DMS79 treated with DMSO at 0.1 percent for 48 hours (cell line): ENCODE data around the gene TREML4.
"Not testable (repeated sequence)": the region's sequence is repeated elsewhere in the genome, so short reads cannot be mapped to it uniquely, and the experiment has no call there.

Source experiments
- DNase-seq: peaks from one replicate; lab custom pipeline; 2025; lab: John Stamatoyannopoulos, UW

Gene TREML4, protein sequence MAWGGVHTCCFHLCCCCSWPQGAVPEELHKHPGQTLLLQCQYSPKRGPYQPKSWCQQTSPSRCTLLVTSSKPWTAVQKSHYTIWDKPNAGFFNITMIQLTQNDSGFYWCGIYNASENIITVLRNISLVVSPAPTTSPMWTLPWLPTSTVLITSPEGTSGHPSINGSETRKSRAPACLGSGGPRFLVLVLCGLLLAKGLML

DNA sequence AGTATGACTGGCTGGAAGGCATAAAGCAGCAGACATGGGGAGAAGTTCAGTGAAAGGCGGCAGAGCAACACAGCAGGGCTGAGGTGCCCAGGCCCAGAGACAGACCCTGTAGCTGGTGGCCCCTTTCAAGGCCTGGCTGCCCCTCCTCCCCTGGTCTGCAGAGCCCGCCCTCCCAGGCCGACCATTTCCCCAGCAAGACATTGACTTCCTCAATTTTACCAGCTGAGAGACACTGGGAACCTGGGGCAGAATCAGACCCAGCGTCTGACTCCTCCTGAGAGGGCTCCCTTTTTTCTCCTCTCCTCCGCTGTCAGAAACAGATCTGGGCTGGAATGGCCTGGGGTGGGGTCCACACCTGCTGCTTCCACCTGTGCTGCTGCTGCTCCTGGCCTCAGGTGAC is at the start of gene TREML4:
TREML4 (plus strand) TSS at position 254 of the 400 bp plus-strand sequence; CDS start at position 333, 79 bp downstream.
- DNase-seq, result no peak

DNA sequence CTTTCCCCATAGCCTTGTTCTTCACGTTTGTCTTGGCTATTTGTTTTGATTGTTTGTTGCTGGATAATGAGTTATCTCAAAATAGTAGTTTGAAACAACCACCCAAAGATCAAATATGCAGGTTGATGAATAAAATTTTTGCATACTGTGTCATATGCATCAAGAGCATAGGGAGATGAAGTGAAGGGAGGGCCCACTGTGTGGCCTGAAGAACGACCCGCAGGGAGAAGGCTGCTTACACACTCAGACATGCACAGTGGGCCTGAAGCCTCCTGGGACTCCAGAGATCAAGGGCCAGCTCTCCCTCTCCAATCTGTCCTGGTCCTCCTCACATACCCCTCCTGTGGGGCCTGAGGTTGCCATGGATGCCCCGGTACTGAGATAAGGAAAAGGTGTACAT is 49.0 kb upstream of the TREML4 start:
- no peak for DNase-seq

DNA sequence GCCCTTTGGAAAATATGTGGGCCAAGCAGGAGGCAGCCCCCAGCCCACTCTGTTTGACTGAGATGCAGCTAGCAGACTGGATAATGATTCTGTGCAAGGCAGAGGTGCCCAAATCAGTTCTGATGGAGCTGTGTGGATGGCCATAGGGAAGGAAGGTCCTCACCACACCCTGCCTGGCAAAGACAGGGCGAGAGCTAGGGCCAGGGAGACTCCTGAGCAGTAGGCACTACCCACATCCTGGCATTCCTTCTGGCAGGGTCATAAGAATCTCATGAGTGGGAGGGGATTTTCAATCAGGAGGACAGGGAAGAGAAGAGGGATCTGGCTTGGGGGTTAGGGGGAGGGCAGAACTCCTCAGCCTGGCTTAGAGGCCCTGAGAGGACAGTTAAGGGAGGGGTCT is 46.6 kb upstream of the TREML4 start:
- DNase-seq, result no peak

DNA sequence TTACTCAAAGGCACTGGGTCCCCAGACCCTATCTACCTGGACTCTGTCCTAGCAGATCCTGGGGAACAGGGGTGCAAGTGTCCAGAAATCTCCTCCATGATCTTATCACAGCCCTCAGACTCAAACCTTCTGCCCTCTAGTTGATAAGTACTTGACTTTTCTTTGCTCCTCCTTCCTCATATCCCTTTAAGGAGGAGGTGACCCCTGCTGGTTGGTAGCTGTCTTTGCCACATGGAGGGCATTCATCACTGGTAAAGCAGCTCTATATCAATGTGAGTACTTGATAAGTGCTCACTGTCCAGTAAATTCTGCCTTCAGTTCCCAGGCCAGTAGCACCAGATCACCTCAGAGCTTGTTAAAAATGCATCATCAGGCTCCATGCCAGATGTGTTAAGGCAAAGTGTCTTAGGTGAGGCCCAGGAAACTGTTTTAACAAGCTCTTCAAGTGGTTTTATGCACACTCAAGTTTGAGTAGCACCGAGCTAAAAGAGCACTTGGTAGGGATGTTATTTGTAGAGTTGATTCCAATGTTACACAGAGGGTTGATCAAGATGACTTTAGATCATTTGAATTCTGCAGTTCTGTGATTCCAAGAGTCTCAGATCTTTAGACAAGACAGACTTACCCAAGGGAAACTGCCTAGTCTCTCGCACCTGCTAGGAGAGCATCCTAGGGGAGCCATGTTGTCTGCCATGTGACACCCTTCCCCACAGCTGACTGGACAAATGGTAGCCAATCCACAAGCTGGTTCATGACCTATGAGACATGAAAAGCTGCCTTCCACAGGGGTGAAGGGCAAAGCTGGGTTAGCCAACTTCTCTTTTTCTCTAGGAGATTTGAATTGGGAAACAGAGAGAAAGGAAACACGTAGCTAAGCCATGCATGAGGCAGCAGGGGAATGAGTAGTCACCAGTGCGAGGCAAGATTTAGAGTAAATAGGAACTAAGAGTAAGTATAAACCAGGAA is 45.8 kb upstream of the TREML4 start:
- peak; percentile 98 for DNase-seq

DNA sequence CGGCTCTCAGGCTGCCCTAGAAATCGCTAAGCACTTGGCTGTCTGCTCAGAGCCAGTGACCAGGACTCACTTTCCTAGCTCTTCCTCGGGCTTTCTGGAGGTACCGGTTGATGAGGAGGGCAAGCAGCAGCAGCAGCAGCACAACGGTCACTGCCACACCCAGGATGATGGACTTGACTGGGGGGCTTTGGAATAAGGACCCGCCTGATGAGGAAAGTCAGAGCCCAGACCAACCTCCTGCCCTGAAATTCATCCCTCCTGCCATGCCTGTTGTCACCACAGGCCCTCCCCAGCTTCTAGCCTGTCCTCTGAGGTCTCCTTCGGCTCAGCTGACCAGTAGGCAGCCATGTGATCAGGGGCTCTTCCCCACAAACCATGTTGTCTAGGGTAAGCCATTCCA is 43.4 kb upstream of the TREML4 start:
- no peak for DNase-seq

DNA sequence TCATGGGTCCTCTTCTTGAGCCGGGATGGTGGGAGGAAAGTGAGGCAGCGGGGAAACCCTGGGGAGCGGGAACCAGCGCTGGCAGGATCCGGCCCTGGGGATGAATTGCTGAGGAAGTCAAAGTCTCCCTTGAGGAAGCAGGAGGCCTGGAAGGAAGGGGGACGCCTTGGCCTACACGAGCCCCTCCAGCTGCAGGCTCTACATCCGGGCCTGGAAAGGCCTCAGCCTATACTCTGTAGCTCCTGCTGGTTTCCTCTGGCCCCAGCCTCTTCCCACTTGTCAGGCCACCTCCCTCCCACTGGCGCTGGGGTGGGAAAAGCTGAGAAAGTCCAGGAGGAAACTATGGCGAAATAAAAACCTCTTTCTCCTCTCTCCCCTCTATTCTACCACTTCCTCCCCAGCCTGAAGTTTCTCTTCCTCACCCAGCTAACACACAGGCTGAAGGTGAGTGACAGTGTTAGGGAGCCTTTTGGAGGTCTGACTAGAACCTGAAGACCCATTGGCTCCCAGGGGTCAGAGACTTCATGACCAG is 42.1 kb upstream of the TREML4 start:
- no peak for DNase-seq

DNA sequence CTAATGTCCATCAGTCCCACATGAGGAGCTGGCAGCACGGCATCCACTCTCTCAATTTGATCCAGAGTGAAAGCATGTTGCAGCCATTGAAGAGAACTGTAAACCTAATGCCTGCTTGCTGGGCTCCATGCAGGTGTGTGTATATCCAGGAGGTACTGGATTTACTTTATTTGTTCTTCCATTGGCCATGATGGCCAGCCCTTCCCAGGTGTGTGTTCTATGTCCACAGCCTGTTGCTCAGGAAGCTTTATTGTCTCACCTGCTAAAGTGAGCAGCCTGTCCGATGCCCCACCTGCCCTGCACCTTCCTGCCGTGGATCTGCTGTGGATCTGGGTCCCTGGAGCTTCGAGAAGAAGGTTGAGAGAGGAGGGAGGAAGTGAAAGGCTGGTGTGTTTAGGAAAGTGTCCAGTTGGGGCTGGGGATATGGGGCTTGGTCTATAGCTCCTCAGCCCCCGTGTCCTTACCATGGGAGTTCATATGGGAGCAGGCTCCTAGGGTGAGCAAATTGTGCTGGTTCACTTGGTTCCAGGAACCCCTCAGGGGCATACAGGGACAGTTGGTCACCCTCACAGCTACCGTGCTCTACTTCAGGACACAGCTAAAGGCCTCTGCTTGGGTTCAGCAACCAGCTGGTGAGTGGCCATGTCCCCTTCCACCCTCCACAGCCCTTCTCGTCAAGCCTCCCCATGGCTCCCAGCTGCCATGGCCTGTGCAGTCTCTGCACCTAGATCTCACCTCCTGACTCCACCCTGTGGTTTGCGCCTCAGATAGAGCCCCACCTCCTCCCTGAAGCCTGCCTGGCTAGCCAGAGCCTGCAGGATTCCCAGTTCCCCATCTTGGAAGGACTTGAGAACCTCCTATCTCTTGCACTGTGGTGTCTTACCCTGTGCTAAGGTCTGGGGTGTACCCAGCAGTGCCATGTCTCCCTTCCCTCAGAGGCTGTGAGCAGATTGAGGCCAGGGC is 39.9 kb upstream of the TREML4 start:
- no peak for DNase-seq

DNA sequence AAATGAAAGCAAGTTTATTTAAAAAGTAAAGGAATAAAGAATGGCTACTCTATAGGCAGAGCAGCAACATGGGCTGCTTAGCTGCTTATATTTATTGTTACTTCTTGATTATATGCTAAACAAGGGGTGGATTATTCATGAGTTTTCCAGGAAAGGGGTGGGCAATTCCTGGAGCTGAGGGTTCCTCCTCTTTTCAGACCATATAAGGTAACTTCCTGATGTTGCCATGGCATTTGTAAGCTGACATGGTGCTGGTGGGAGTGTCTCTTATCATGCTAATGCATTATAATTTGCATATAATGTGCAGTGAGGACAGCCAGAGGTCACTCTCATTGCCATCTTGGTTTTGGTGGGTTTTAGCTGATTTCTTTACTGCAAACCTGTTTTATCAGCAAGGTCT is 39.1 kb upstream of the TREML4 start:
- not testable (repeated sequence) for DNase-seq

DNA sequence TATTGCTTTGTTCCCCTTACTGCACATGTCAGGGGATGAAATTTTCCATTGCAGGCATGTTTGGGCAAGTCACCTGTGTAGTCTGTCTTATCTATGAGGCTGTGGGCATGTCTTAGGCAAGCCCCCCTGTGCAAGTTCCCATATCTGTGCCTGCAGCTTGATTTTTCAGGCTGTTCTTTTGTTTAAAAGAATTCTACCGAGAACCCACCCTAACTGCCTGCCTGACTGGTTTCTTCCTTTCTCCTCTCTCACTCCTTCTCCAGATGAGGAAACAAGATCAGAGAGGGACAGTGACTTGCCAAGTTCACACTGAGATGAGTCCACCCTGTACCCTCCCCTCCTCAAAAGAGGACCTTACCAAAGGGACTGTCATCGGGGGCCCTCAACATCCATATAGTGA is 38.2 kb upstream of the TREML4 start:
- no peak for DNase-seq

DNA sequence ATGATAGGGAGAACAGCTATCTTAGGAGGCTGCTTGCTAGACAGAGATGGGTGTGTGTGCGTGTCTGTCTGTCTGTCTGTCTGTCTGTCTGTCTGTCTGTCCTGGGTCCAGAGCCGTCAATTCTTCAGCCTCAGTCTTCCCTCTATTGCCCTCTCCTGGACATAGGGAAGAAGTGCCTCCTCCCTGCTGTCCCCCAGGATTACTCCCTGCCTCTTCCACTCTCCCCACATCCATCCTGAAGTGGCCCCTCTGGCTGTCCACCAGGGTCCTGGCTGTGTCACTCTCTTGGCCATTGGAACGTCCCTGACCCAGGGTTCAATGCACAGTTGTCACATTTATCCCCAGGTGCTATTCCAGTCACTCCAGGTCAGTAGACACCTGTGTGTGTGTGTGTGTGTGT is 37.4 kb upstream of the TREML4 start:
- no peak for DNase-seq

DNA sequence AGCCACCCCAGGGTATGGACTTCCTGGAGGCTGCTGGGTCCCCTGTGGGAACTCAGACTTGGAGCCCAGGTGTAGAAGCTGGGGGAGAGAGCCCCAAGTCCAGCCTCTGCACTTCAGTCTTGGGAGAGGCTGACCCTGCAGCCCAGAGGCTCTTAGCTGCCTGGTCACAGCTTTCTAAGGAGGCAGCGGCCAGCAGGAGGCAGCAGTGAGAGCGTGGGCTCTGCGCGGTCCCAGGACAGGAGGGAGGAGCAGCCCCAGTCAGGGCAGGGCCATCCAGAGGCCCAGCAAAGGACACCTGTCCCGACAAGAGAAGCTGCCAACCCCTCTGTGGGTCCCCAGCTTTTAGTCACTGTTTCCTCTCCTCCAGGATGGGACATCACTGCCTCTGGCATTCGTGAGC is 36.6 kb upstream of the TREML4 start:
- DNase-seq, result no peak

DNA sequence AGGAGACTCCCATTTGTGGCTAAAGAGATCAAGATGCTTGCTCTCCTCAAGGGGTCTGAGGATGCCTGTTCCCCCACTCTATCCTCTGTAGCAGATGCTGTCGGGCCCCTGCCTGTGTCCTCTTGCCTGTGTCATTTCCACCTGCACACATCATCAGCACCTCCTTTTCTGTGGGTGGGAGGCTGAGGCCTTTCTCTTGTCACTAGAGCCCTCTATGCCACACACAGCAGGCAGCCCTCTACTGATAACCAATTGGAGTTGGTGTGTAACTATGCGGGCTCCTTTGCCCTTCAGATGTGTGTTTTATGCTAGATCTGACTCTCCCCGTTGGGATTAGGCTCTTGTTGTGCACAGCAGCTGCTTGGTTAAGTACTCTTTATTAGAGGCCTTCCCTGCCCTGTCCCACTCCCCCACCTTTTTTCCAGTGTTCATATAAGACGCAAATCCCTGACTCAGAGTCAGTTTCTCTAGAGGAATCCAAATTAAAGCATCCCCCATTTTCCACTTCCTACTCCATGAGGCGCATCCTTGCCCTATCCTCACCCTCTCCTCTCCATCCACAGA is 34.9 kb upstream of the TREML4 start:
- DNase-seq, result no peak

DNA sequence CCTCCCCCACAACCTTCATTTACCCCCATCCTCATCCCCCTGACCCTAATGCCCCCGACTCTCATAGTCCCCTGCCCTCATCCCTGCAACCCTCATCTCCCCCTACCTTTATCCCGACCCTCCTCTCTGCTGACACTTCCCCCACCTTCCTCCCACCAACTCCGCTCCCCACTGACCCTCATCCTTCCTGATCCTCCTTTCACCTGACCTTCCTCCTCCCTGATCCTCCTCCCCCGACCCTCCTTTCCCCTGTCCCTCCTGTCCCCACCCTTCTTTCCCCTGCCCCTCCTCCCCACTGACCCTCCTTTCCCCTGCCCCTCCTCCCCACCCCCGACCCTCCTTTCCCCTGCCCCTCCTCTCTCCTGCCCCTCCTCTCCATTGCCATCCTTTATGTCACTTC is 34.3 kb upstream of the TREML4 start:
- DNase-seq, result no peak

DNA sequence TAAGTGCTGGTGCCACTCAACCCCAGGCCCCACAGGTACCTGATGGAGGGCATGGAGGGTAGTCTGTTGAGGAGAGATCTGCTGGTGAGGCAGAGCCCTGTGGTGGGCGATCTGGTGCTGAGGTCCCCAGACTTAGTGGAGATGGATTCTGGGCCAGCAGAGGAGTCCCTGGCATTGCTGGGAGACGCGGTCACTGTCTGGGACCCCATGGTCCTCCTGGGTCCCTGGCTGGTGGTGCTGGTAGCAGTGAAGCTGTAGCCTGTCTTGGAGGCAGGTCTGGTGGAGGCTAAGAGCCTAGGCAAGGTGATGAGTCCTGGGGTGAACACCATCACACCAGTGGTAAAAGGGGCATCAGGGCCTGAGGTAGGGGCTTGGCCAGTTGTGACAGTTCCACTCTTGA is 33.8 kb upstream of the TREML4 start:
- DNase-seq, result no peak

DNA sequence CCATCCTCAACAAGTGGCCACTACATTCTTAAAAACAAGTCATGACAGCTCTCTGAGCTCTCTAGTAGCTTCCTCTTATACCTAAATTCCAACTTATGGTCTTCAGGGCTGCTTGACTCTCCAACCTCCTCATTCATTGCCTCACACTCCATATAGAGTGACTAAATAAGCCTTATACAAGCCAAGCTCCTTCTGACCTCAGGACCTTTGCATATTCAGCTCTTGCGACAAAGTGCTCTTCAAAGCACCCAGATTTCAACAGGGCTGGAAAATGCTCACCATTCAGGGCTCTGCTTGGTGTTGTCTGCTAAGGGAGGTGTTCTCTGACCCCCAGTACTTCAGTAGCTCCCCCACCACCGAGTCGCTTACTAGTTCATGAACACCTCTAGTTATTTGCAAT is 30.9 kb upstream of the TREML4 start:
- DNase-seq, result no peak

DNA sequence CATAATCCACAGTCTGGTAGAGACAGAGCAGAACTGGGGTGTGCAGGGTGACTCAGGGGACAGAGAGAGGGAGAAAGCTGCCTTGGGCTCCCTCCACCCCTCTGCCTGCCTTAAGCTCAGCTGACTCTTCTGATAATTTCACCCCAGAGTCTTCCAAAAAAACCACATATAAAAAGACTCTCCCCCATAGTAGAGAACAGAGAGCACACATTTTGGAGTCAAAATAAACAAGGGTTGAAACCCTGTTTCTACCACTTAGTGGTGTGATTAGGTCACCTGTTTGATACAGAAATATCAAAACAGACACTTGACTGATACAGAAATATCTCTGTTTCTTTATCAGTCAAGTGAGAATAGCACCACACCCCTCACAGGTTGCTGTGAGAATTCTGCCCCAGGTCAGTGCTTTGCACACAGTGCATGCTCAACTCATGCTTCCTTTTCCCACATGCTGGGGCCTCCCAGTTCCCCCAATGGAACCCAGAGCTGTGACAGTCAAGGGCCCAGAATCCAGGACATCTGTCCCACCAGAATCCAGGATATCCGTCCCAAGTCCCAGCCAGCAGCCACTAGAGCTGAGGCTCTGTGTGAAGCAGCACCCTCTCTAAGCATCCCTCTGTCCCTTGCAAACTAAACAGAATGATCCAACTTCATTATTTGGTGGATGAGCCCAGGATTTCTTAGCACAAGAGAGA is 28.4 kb upstream of the TREML4 start:
- DNase-seq, result no peak

DNA sequence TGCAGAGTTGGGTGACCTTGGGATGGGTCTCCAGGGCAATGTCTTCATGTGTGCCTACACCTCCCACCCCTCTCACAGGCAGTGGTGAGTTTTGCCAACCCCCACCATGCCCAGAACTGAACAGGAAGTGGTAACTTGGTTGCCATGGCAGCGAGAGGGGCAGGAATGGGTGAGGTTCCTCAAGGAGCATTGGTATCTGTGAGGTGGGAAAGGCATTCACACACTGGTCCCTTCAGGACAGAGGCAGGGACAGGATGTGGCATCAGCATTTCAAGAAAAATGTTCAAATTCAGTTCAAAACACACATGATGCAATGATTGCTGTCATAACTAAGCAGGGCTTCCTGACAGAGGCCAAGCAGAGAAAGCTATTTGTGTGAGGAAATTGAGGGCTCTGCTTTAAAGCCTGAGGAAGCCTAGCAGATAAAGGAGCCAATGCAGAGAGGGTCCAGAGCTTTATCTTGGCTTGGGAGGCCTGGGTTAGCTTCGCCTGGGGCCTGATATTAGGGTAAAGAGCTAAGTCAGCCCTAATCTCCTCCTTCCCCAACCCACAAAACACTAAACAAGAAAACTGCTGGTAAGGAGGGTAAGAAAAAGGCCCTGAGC is 27.8 kb upstream of the TREML4 start:
- peak; percentile 26 for DNase-seq

DNA sequence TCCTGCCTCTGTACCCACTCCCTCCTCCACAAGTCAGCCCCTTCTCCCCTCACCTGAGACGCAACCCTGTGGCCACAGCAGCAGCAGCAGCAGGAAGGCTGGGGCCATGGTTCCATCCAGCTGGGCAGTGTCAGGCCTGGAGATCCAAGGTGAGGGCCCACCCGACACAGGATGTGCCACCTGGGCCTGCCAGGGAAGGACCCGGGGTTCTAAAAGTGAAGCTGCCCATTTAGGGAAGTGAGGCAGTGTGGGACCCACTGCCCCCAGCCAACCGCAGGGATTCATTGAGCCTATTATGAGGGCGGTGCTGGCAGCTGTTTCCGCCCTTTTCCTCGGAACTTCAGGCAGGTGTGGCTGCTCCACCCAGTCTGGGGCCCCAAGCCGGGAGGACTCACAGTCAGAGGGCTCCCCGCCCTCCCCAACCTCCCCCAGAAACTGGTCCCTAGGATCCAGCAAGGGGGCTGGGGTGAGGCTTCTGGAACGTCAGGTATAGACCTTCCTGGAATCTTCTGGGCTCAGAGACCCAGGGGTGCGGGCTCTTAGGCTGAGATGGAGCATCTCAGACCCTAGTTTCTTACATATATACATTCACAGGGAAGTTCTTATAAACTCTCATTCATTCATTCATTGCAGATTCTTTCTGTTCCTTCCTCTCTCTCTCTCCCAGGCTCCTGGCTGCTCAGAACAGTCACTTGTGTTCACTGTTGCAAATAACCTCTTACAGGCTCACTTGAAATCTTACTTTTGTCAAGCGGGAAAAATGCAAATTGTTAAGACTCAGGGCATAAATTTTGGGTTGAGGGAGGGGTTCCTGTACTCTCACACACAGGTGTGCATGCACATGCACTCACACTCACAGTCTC is 27.0 kb upstream of the TREML4 start, which contains the start of gene TREML2:
TREML2 (minus strand) TSS at position 249 of the 863 bp plus-strand sequence; CDS start at position 108, 141 bp downstream.
- DNase-seq, result no peak

DNA sequence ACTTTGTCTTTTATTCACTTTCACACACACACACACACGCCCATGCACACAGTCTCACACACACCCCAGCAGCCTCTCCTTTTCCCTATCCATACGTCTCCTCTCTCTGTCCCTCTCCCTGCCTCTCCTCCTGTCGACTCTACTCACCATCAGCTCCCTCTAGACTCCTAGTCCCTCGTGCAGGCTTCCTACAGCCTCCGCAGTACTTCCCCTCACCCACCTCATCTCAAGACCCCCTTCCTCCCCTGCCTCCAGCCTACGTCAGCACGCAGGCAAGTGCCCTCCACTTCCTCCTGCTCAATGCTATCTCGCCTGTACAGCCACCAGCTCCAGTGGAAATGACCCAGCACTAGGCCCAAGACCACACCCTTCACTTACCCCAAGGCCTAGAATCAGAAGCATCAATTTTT is 26.4 kb upstream of the TREML4 start:
- DNase-seq, result no peak
